ENCODE data around the gene LRRC27.

DNA sequence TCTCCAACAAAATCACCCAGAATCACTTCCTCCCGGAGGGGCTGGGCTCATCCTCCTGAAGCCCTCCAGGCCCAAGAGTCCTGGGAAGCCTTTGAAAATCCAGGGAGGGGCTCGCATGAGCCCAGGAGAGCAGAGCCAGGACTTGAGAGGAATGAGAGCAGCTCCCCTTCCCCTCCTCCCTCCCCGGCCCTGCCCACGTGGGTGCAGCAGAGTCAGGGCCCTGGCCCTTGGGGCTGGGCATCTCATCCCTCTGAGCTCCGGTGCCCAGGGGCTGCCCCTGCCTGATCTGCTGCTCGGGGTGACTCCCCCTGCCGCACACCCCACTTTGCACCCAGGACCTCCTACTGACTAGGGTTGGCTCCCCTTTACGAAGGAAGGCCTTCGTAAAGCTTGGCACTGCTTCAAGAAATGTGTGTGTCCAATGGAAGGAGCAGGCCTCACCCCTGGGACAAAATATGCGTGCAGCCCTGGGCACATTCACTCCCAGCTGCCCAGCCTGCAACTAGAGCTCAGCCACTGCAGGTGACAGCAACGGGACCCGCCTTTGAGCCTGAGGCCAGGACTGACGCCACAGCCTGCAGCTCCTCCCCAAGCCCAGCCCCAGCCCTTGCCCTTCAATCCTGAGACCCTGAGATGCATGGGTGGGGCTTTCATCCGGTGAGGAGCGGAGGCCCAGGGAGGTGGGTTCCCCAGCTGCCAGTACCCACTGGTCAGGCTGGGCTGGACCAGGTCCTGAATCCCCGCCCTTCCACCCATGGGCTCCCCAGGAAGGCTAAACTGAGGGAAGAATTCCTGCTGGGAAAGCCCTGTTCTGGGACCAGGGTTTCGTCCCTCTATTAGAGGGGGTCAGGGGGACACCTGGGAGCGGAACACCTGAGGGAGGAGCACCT is 86.8 kb downstream of the LRRC27 start:
- TF ChIP-seq, protein P1, sequence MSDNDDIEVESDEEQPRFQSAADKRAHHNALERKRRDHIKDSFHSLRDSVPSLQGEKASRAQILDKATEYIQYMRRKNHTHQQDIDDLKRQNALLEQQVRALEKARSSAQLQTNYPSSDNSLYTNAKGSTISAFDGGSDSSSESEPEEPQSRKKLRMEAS (IDR thresholded peaks at IDR 0.05) = peak; percentile 69
- TF ChIP-seq CREB1 (IDR thresholded peaks at IDR 0.05; ENCODE audit: low read depth) = no peak
- peak; percentile 31; the same call in 1 of the 2 replicates for TF ChIP-seq RAD21 (IDR thresholded peaks at IDR 0.05; ENCODE audit: low read depth)
- peak; percentile 65; the same call in 1 of the 2 replicates for TF ChIP-seq TEAD4 (IDR thresholded peaks at IDR 0.05)
